Retinal pigment epithelial cell (primary cell): Measurements from ENCODE around the gene PBX1.

Source experiments
- DNase-seq: peaks from one replicate; pipeline ENCODE4 v3.0.0-alpha.2; 2010; ENCODE audit warnings: low read depth
- H3K4me3 ChIP-seq: 2 replicates; pipeline ENCODE4 v1.5.1; 2011; ENCODE audit warnings: mild to moderate bottlenecking, low read length, control low read depth, moderate library complexity
- CTCF ChIP-seq: conservative IDR thresholded peaks from 2 replicates; pipeline ENCODE4 v1.5.1; 2011; ENCODE audit warnings: low read depth, low read length, control low read depth, inconsistent platforms

Gene PBX1

GRCh38 chr1:164823486-164824279, 264.7 kb downstream of the PBX1 start:
- no peak overlapping the region for H3K4me3 ChIP-seq
- DNase-seq, result no peak
- no peak for TF ChIP-seq CTCF

GRCh38 chr1:164824542-164824941, 265.6 kb downstream of the PBX1 start:
- TF ChIP-seq CTCF, result no peak
- no peak overlapping the region for H3K4me3 ChIP-seq
- DNase-seq, result no peak

- H3K4me3 ChIP-seq, result no peak overlapping the region
- no peak for DNase-seq
These were observed 271.6 kb downstream of the PBX1 start for GRCh38 chr1:164830628-164831027.

GRCh38 chr1:164834641-164835040, 275.7 kb downstream of the PBX1 start:
- no peak for DNase-seq
- H3K4me3 ChIP-seq, result no peak overlapping the region
- TF ChIP-seq CTCF, result no peak

More at GRCh38 chr1:164830628-164831027, 271.6 kb downstream of the PBX1 start:
- no peak for TF ChIP-seq CTCF

GRCh38 chr1:164836614-164837018, 277.6 kb downstream of the PBX1 start:
- DNase-seq, result no peak
- TF ChIP-seq CTCF, result no peak

GRCh38 chr1:164838786-164839185, 279.8 kb downstream of the PBX1 start:
- DNase-seq, result no peak
- H3K4me3 ChIP-seq, result no peak overlapping the region
- no peak for TF ChIP-seq CTCF

More at GRCh38 chr1:164836614-164837018, 277.6 kb downstream of the PBX1 start:
- H3K4me3 ChIP-seq, result no peak overlapping the region

- no peak for DNase-seq
- no peak overlapping the region for H3K4me3 ChIP-seq
These were observed 282.0 kb downstream of the PBX1 start for GRCh38 chr1:164840936-164841335.

More at GRCh38 chr1:164840936-164841335, 282.0 kb downstream of the PBX1 start:
- no peak for TF ChIP-seq CTCF
